GM12878 (cell line): ENCODE measurements around the gene ITGB8. TPM values are rescaled to one million over a fixed set of nuclear protein-coding genes. Genes with fewer than 3 reads are reported as not detected.

Source experiments
- ATAC-seq: fragments of 200-7000 bp; cut with Tn5 transposase; 3 replicates; pipeline ENCODE4 v1.9.1; 2020; ENCODE audit warnings: mild to moderate bottlenecking, moderate library complexity
- BruUV-seq: library from RNA; stranded (reverse); fragments of 400-500 nt; replicated peaks from 2 replicates; lab custom pipeline; 2021; lab: Mats Ljungman, UMichigan
- CTCF ChIA-PET: fragments of 300-600 bp; sonication (Branson Sonifier 250); formaldehyde crosslinking; extraction: SDS; loops from one replicate; lab custom pipeline; 2021; ENCODE audit warnings: inconsistent platforms; lab: Yijun Ruan, JAX
- POLR2A ChIA-PET: fragments of 350-600 bp; formaldehyde crosslinking; extraction: SDS; loops from one replicate; lab custom pipeline; 2021; ENCODE audit warnings: inconsistent platforms; lab: Charles Lee
- RAD21 ChIA-PET: fragments of 300-600 bp; sonication (Branson Sonifier 250); formaldehyde crosslinking; loops from one replicate; lab custom pipeline; 2023; ENCODE audit warnings: antibody characterized with exemption; ENCODE audit not compliant: unreplicated experiment; lab: Charles Lee
- SMC1A ChIA-PET: fragments of 300-600 bp; sonication (Branson Sonifier 250); formaldehyde crosslinking; loops from one replicate; lab custom pipeline; 2023; ENCODE audit not compliant: unreplicated experiment, uncharacterized antibody; lab: Charles Lee
- DNase-seq: peaks from one replicate; pipeline ENCODE4 v3.0.0-alpha.2; 2011; ENCODE audit warnings: low read depth, low spot score
- FAIRE-seq: peaks from 3 replicates; lab custom pipeline; 2011; peaks lifted over from hg19 to GRCh38; lab: Jason Lieb, UNC
- H2AFZ ChIP-seq: 2 replicates; pipeline ENCODE4 v1.6.0; 2011; ENCODE audit warnings: low read depth, low read length, control low read depth; ENCODE audit not compliant: control insufficient read depth
- H3K27ac ChIP-seq: 2 replicates; pipeline ENCODE4 v1.5.1; 2011; ENCODE audit warnings: control low read depth; ENCODE audit not compliant: control insufficient read depth, insufficient read depth
- H3K27me3 ChIP-seq, 2 experiments: replicated peaks in 1 of 2; 2 replicates each; pipeline versions ENCODE4 v1.6.0 to v1.6.1; 2011; ENCODE audit warnings: low read length in 1 of 2; ENCODE audit not compliant: control insufficient read depth in 2 of 2, insufficient read depth in 2 of 2
- H3K36me3 ChIP-seq, 2 experiments: 2 replicates each; pipeline ENCODE4 v1.5.1; 2011; ENCODE audit warnings: low read length in 1 of 2; ENCODE audit not compliant: control insufficient read depth in 2 of 2, insufficient read depth in 2 of 2
- H3K4me1 ChIP-seq: 2 replicates; pipeline ENCODE4 v1.6.1; 2011; ENCODE audit warnings: mild to moderate bottlenecking, low read length, moderate library complexity, mixed read lengths; ENCODE audit not compliant: control insufficient read depth, insufficient read depth
- H3K4me2 ChIP-seq: 2 replicates; pipeline ENCODE4 v1.6.0; 2011; ENCODE audit warnings: control low read depth; ENCODE audit not compliant: control insufficient read depth, insufficient read depth
- H3K4me3 ChIP-seq: fragments of 200-600 bp; sonication (generic); 2 replicates; pipeline ENCODE4 v1.5.1; 2016
- H3K79me2 ChIP-seq: 2 replicates; pipeline ENCODE4 v1.6.0; 2011; ENCODE audit warnings: low read length; ENCODE audit not compliant: control insufficient read depth, insufficient read depth
- H3K9ac ChIP-seq: 2 replicates; pipeline ENCODE4 v1.8.0; 2011; ENCODE audit warnings: low read length, control low read depth, mixed read lengths; ENCODE audit not compliant: control insufficient read depth, insufficient read depth
- H3K9me3 ChIP-seq: replicated peaks from 3 replicates; pipeline ENCODE4 v1.5.1; 2011; ENCODE audit warnings: mild to moderate bottlenecking, low read length; ENCODE audit not compliant: control insufficient read depth, insufficient read depth
- H4K20me1 ChIP-seq: 2 replicates; pipeline ENCODE4 v1.6.0; 2011; ENCODE audit not compliant: control insufficient read depth, insufficient read depth
- BACH1 ChIP-seq: fragments of 450-650 bp; IDR thresholded peaks from 2 replicates; pipeline ENCODE4 v1.6.1; 2017; ENCODE audit warnings: mild to moderate bottlenecking, borderline replicate concordance
- CBX5 ChIP-seq: sonication (generic); IDR thresholded peaks from 2 replicates; pipeline ENCODE4 v1.6.1; 2016; ENCODE audit warnings: low read depth, moderate library complexity, mild to moderate bottlenecking, inconsistent platforms
- CHD2 ChIP-seq: IDR thresholded peaks from 2 replicates; pipeline ENCODE4 v1.6.1; 2011; ENCODE audit warnings: low read depth, low read length, improper control_type of control experiment, borderline replicate concordance
- FOS ChIP-seq: IDR thresholded peaks from 3 replicates; pipeline ENCODE4 v1.6.1; 2011; ENCODE audit warnings: borderline replicate concordance; ENCODE audit not compliant: insufficient read length; ENCODE audit errors: extremely low read depth
- HDAC6 ChIP-seq: fragments of 200-600 bp; sonication (generic); IDR thresholded peaks from one replicate; pipeline ENCODE4 v1.8.0; 2017; ENCODE audit warnings: antibody characterized with exemption; ENCODE audit not compliant: unreplicated experiment
- MEF2A ChIP-seq: IDR thresholded peaks from 2 replicates; pipeline ENCODE4 v1.6.1; 2011; ENCODE audit warnings: low read depth, mild to moderate bottlenecking, low read length, moderate library complexity; ENCODE audit not compliant: insufficient read depth
- NRF1 ChIP-seq: conservative IDR thresholded peaks from 2 replicates; pipeline ENCODE4 v1.6.1; 2011; ENCODE audit warnings: mild to moderate bottlenecking, low read depth, low read length, improper control_type of control experiment
- SUZ12 ChIP-seq: fragments of 200-600 bp; sonication (generic); IDR thresholded peaks from one replicate; pipeline ENCODE4 v1.6.1; 2018; ENCODE audit warnings: antibody characterized with exemption, mild to moderate bottlenecking; ENCODE audit not compliant: unreplicated experiment
- ZNF384 ChIP-seq: IDR thresholded peaks from 2 replicates; pipeline ENCODE4 v1.6.1; 2012; ENCODE audit warnings: low read depth, mild to moderate bottlenecking, low read length, improper control_type of control experiment, borderline replicate concordance
- WGBS: methylation state at CpG from one replicate; pipeline ENCODE4 v1.1.6; 2016; ENCODE audit warnings: low lambda C conversion rate; ENCODE audit not compliant: insufficient replicate concordance, insufficient coverage; ENCODE audit errors: missing lambda C conversion rate; 5-methylcytosine and 5-hydroxymethylcytosine counted together
- in situ Hi-C: fragments of 300-500 bp; cut with MboI; formaldehyde crosslinking; loops from 9 replicates; pipeline ENCODE4 v1.14.3; 2018; ENCODE audit warnings: mixed read lengths
- intact Hi-C: fragments of 100-400 bp; cut with micrococcal nuclease; formaldehyde crosslinking; loops from one replicate; pipeline ENCODE4 v1.14.2; 2022; ENCODE audit not compliant: unreplicated experiment
- polyA plus RNA-seq, 11 experiments: library from polyadenylated mRNA; depleted of rRNA in 4 of 11; unstranded in 6 of 11; stranded (reverse) in 5 of 11; fragments of >200 nt; fragmentation: Nextera tagmentation in 4 of 11; fragmentation: Illumina TruSeq in 1 of 11; extraction: Ambion mirVana in 4 of 11; extraction: Trizol in 1 of 11; gene quantifications; 1 replicate in 1 of 11; 2 replicates in 10 of 11; pipeline versions ENCODE4 v1.2.1 to v1.2.3, GENCODE V29; 2011 to 2016; ENCODE audit warnings: inconsistent platforms in 2 of 11, missing spikeins in 2 of 11, low read depth in 1 of 11
- total RNA-seq, 4 experiments: library from RNA; depleted of rRNA in 3 of 4; stranded (reverse); fragments of >200 nt in 3 of 4; fragmentation: Illumina TruSeq in 1 of 4; extraction: Trizol in 1 of 4; gene quantifications; 2 replicates each; pipeline versions ENCODE4 v1.2.1 to v1.2.3, GENCODE V29; 2013 to 2021

Gene ITGB8
- total and polyA plus RNA-seq, 10 of the 15 experiments (the other 5 are each of a cell fraction or from before 2014, with no cell fraction given) = 0.37 to 26.2 (median 1.5) TPM

- Histone ChIP-seq H3K27me3 (no peaks in the 10 kb centered on the region), H3K4me1 (no peaks in the 10 kb centered on the region), H3K9ac (no peak overlapping the region), H3K9me3 (no peaks in the 10 kb centered on the region), H3K4me3 (no peak overlapping the region), H2AFZ (no peak overlapping the region), H3K36me3 (peaks cover 0 to 1% of the 10 kb centered on the region in 2 experiments; a peak in 2 of 4 replicates), H3K79me2 (no peaks in the 10 kb centered on the region), H3K4me2 (no peak overlapping the region), H3K27ac (no peak overlapping the region), H4K20me1 (no peaks in the 10 kb centered on the region)
- no peak for TF ChIP-seq ZNF384
- no peak for TF ChIP-seq CBX5
- no peak for TF ChIP-seq HDAC6
- no peak for TF ChIP-seq SUZ12
- no peak for TF ChIP-seq BACH1
- no peak for TF ChIP-seq CHD2
- TF ChIP-seq FOS = no peak
- TF ChIP-seq MEF2A = no peak
- no peak for TF ChIP-seq NRF1
- ChIA-PET CTCF (interaction anchor here (0.6 to 1.2 kb wide), 3 partner anchors 8 to 47 kb away, joined by 3 read pairs; no protein-coding TSS in a partner anchor), POLR2A (no interaction called here), SMC1A (interaction anchor here (2.0 kb wide), 1 partner anchor 22 kb away, joined by 5 read pairs; no protein-coding TSS in a partner anchor), RAD21 (interaction anchor here (1.7 kb wide), 1 partner anchor 64 kb away, joined by 5 read pairs; no protein-coding TSS in a partner anchor)
- DNase-seq (no peak), FAIRE-seq (no peak), ATAC-seq (no peak; the same call in 2 of the 3 replicates)
- intact Hi-C loops (no loop called here), in situ Hi-C loops (no loop called here)
- 40% methylated on average over 2 of the region's 2 CpGs for WGBS
- BruUV-seq = no TSS peak
These were observed 62.9 kb downstream of the ITGB8 start for GRCh38 chr7:20393616-20394015.
